ENCODE measurements around the gene FLII. TPM values are rescaled to one million over a fixed set of nuclear protein-coding genes. Genes with fewer than 3 reads are reported as not detected.
A peak's percentile ranks its signal among the peaks of the same experiment; 100 is the strongest.

Gene FLII
- total RNA-seq, 1 donor from 2014 or later = 275 TPM

- Mint-ChIP-seq H3K9me3 (no peaks in the 10 kb centered on the region), H3K4me3 (no peak overlapping the region), H3K27ac (no peak overlapping the region), H3K4me1 (no peaks in the 10 kb centered on the region), H3K27me3 (no peaks in the 10 kb centered on the region), H3K36me3 (ENCODE audit: low read depth) (peaks cover 40% of the 10 kb centered on the region)
- DNase-seq = no peak
- intact Hi-C loops (cut with micrococcal nuclease) = no loop called here
Observed at GRCh38 chr17:18208092-18208491, 50.4 kb downstream of the FLII start.

- no peak for DNase-seq
- intact Hi-C loops (cut with micrococcal nuclease) = no loop called here
- Mint-ChIP-seq H3K27ac (peak overlapping the region; percentile 7), H3K36me3 (ENCODE audit: low read depth) (peaks cover 43% of the 10 kb centered on the region), H3K4me1 (peaks cover 2% of the 10 kb centered on the region), H3K27me3 (no peaks in the 10 kb centered on the region), H3K4me3 (no peak overlapping the region), H3K9me3 (no peaks in the 10 kb centered on the region)
Observed at GRCh38 chr17:18206962-18207361, 51.6 kb downstream of the FLII start.

- Mint-ChIP-seq H3K27me3 (no peaks in the 10 kb centered on the region), H3K27ac (no peak overlapping the region), H3K4me3 (no peak overlapping the region), H3K9me3 (no peaks in the 10 kb centered on the region), H3K36me3 (ENCODE audit: low read depth) (peaks cover 43% of the 10 kb centered on the region), H3K4me1 (peaks cover 3% of the 10 kb centered on the region)
- no peak for DNase-seq
- intact Hi-C loops (cut with micrococcal nuclease) = no loop called here
Observed at GRCh38 chr17:18205861-18206260, 52.7 kb downstream of the FLII start.

GRCh38 chr17:18203308-18203707 lies 55.2 kb downstream of the FLII start:
- intact Hi-C loops (cut with micrococcal nuclease) = no loop called here
- H3K4me1 Mint-ChIP-seq = peaks cover 10% of the 10 kb centered on the region
- no peak overlapping the region for H3K27ac Mint-ChIP-seq
- H3K9me3 Mint-ChIP-seq = no peaks in the 10 kb centered on the region
- H3K36me3 Mint-ChIP-seq (ENCODE audit: low read depth) = peaks cover 39% of the 10 kb centered on the region
- H3K27me3 Mint-ChIP-seq = no peaks in the 10 kb centered on the region
- DNase-seq = no peak
- H3K4me3 Mint-ChIP-seq = no peak overlapping the region

- Mint-ChIP-seq H3K4me3 (no peak overlapping the region), H3K4me1 (peaks cover 14% of the 10 kb centered on the region), H3K36me3 (ENCODE audit: low read depth) (peaks cover 43% of the 10 kb centered on the region), H3K27me3 (no peaks in the 10 kb centered on the region), H3K27ac (no peak overlapping the region), H3K9me3 (no peaks in the 10 kb centered on the region)
- DNase-seq = no peak
- intact Hi-C loops (cut with micrococcal nuclease) = no loop called here
Observed at GRCh38 chr17:18201108-18201507, 57.4 kb downstream of the FLII start.

DNA sequence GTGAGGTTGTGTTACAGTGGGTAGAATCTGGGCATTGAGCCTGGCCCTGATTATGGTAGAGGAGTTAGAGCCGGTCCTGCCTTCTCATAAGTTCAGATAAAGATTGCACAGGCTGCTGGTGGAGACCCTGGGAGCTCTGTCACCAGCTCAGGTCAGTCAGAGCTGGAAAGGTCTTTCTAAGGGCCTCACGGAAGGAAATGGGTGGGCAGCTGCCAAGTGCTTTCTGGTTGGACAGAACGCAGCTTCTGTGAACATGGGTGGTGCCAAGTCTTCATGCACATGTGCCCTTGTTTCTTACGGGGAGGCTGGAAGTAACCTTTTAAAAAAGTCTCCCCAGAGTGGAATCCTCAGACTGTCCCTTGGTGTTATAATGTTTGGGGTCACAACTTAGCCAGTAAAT lies 60.0 kb downstream of the FLII start:
- intact Hi-C loops (cut with micrococcal nuclease) = no loop called here
- Mint-ChIP-seq H3K9me3 (no peaks in the 10 kb centered on the region), H3K36me3 (ENCODE audit: low read depth) (peaks cover 54% of the 10 kb centered on the region), H3K4me1 (peaks cover 19% of the 10 kb centered on the region), H3K27me3 (no peaks in the 10 kb centered on the region), H3K27ac (peak overlapping the region; percentile 30), H3K4me3 (no peak overlapping the region)
- no peak for DNase-seq

DNA sequence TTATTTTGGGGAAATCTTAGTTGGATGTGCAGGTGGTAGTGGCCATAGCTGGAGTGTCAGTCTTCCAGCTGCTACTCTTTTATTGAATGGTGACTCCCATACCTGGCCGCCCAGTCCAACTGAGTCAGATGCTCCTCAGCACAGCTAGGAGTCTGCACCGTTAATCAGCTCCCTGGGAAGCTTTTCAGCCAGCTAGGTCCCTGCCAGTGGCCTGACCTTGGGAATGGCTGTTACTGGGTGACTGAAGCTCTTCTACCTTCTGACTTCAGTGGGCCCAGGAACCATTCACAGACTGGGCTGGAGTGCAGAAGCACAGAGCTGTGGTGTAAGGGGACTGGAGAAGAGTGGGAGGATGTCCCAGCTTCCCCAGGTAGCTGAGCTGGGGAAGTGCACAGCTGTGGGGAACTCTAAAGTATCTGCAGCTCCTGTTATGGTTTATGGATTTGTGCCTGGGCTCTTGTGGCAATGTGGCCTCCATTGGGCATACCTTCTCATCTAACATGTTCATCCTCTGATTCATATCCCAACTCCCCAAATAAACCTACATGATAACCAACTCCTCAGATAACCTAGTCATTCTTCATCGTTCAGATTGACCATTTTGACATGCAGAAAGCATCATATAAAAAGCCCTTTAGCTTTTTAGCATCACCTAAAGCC lies 60.9 kb downstream of the FLII start:
- peaks cover 55% of the 10 kb centered on the region for H3K36me3 Mint-ChIP-seq (ENCODE audit: low read depth)
- H3K9me3 Mint-ChIP-seq = no peaks in the 10 kb centered on the region
- no peak overlapping the region for H3K27ac Mint-ChIP-seq
- no peaks in the 10 kb centered on the region for H3K27me3 Mint-ChIP-seq
- peaks cover 20% of the 10 kb centered on the region for H3K4me1 Mint-ChIP-seq
- intact Hi-C loops (cut with micrococcal nuclease) = no loop called here
- DNase-seq = no peak
- H3K4me3 Mint-ChIP-seq = no peak overlapping the region

GRCh38 chr17:18195246-18195645 lies 63.3 kb downstream of the FLII start:
- no peaks in the 10 kb centered on the region for H3K27me3 Mint-ChIP-seq
- DNase-seq = no peak
- H3K36me3 Mint-ChIP-seq (ENCODE audit: low read depth) = peaks cover 60% of the 10 kb centered on the region
- H3K27ac Mint-ChIP-seq = peak overlapping the region; percentile 1
- no peaks in the 10 kb centered on the region for H3K9me3 Mint-ChIP-seq
- H3K4me1 Mint-ChIP-seq = peaks cover 29% of the 10 kb centered on the region
- H3K4me3 Mint-ChIP-seq = no peak overlapping the region
- intact Hi-C loops (cut with micrococcal nuclease) = no loop called here

Other genes with a start within 250 kb of the FLII start
- gene ATPAF2, start 219.6 kb downstream of the FLII start, total RNA-seq = 31.9 and 33.1 TPM in 2 replicates
- 9.6 and 11.3 TPM in 2 replicates for gene GID4, start 219.3 kb downstream of the FLII start, total RNA-seq
- gene DRG2, start 170.8 kb downstream of the FLII start, total RNA-seq = 60.8 and 64.3 TPM in 2 replicates
- 0.38 and 0.70 TPM in 2 replicates for gene MYO15A, start 150.0 kb downstream of the FLII start, total RNA-seq
- gene ALKBH5, start 74.9 kb downstream of the FLII start, total RNA-seq = 158 and 162 TPM in 2 replicates
- 23.1 and 23.5 TPM in 2 replicates for gene LLGL1, start 33.1 kb downstream of the FLII start, total RNA-seq
- gene MIEF2, start 1.9 kb upstream of the FLII start, total RNA-seq = 4.3 and 6.0 TPM in 2 replicates
- 75.4 and 88.2 TPM in 2 replicates for gene TOP3A, start 56.3 kb upstream of the FLII start, total RNA-seq
- gene SMCR8, start 56.6 kb upstream of the FLII start, total RNA-seq = 17.3 and 17.7 TPM in 2 replicates
- 58.3 and 62.1 TPM in 2 replicates for gene SHMT1, start 104.8 kb upstream of the FLII start, total RNA-seq
- not detected in 2 replicates for gene EVPLL, start 119.0 kb upstream of the FLII start, total RNA-seq
- not detected in 2 replicates for gene LGALS9C, start 218.1 kb upstream of the FLII start, total RNA-seq